HUDEP-2 (cell line): Measurements from ENCODE around the gene COPS7A.
A peak's percentile ranks its signal among the peaks of the same experiment; 100 is the strongest.

Experiments
- DNase-seq, 76 experiments: peaks; one replicate each; lab custom pipeline; 2025; ENCODE audit not compliant: unreplicated experiment in 76 of 76; lab: John Stamatoyannopoulos, UW

Gene COPS7A

GRCh38 chr12:6748761-6749160 lies 24.9 kb downstream of the COPS7A start:
- no peak for DNase-seq

GRCh38 chr12:6750506-6750905 lies 26.7 kb downstream of the COPS7A start:
- DNase-seq, result no peak

GRCh38 chr12:6751767-6752166 lies 27.9 kb downstream of the COPS7A start:
- no peak for DNase-seq

GRCh38 chr12:6752167-6752920 lies 28.5 kb downstream of the COPS7A start:
- peak in 16 of 76 experiments; percentile 13 to 50 (median 33) for DNase-seq

GRCh38 chr12:6752921-6753771 lies 29.3 kb downstream of the COPS7A start, which contains the start of gene MLF2:
Gene MLF2 (minus strand): TSS chr12:6753141. CDS start chr12:6752334, 807 bp downstream.
- peak; percentile 68 to 98 (median 96) for DNase-seq

DNA sequence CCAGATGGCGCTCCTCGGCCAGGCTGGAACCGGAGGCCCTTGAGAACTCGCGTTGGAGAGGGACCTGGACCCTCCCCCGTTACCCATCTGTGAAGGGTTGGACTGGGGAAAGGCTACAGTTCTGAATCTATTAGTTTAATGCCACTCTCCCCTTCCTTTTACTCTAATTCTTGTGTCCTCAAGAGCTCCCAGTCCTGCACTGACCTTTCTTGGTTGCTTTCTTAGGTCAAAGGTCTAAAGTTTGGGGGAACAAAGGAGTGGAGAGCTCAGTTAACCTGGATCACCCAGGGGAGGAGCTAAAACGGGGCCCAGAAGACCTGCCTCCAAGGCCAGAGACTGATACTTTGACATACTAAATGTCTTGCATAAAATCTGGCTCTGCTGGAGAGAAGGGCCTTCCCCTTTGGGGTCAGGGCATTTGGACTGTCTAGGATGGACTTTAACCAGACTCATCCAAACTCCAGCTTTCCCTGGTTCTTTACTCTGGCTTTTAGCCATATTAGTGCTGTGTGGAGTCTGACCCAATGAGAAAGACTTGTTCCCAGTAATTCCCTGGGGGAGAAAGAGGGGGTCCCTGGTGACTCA lies 30.0 kb downstream of the COPS7A start:
- DNase-seq, result no peak

- no peak for DNase-seq
These were observed 30.6 kb downstream of the COPS7A start for GRCh38 chr12:6754411-6754810.

DNA sequence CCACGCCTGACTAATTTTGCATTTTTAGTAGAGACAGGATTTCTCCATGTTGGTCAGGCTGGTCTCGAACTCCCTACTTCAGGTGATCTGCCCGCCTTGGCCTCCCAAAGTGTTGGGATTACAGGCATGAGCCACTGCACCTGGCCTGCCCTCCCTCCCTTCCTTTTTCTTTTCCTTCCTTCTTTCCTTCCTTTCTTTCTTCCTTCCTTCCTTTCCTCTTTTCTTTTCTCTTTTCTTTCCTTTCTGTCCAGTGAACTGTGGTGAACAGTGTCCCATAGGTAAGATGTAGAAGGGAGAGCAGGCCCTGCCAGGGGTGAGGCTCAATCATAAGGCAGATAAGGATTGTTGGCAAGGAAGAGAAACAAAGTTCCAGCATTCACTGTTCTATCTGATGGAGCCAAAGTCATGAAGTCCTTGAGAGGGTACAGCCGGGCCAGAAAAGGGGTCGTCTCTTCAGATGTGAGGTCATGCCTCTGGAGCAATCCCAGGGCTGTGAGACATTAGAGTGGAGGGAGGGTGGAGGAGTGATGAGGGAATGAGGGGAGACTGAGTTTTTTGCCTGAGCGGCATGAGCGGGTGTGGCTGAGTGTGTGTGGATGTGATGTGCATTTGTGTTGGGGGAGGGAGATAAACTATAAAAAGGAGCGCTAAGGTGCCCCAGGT lies 33.3 kb downstream of the COPS7A start:
- DNase-seq, result peak in 10 of 76 experiments; percentile 9 to 64 (median 23)

- DNase-seq, result no peak
These were observed 34.8 kb downstream of the COPS7A start for GRCh38 chr12:6758506-6759095.

- DNase-seq, result no peak
These were observed 35.9 kb downstream of the COPS7A start for GRCh38 chr12:6759741-6760140.

GRCh38 chr12:6763380-6763779 lies 39.5 kb downstream of the COPS7A start:
- DNase-seq, result no peak

GRCh38 chr12:6764011-6764828 lies 40.4 kb downstream of the COPS7A start:
- DNase-seq, result peak in 48 of 76 experiments; percentile 9 to 69 (median 30)

GRCh38 chr12:6765048-6765633 lies 41.3 kb downstream of the COPS7A start:
- peak in 34 of 76 experiments; percentile 8 to 67 (median 38) for DNase-seq

- DNase-seq, result peak in 25 of 76 experiments; percentile 10 to 64 (median 33)
These were observed 42.1 kb downstream of the COPS7A start, which contains the start of gene PTMS for GRCh38 chr12:6765634-6766581. Gene PTMS (plus strand): TSS chr12:6766363. CDS start chr12:6766706, 343 bp downstream.

DNA sequence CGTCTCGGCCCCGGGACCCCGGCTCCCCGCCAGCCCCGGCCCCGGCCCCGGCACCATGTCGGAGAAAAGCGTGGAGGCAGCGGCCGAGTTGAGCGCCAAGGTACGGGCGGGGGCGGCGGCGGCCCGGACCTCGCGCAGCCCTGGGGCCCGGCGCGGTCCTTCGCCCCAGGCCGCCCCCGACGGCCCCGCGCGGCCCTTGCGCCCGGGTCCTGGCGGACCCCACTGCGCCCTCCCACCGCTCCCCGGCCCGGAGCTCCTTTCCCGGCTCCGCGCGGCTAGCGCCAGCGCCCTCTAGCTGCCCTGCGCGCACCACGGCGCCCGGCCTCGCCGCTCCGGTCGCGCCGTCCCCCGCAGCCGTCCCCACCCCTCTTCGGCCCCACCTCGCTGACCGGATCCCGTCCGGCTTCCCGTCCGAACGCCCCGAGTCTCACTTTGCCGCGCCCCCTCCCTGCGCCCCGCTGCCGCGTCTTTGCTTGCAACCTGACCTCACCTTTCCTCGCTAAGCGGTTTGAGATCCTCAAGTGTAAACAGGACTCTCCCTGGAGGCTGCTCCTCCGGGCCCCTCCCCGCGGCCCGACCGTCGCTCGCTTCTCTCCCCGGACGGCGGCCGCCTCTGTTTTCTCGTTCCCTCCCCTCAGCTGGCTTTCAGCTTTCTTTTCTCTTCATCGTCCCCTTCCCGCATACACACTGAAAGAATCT lies 43.0 kb downstream of the COPS7A start:
- DNase-seq, result peak in 48 of 76 experiments; percentile 5 to 61 (median 41)

DNA sequence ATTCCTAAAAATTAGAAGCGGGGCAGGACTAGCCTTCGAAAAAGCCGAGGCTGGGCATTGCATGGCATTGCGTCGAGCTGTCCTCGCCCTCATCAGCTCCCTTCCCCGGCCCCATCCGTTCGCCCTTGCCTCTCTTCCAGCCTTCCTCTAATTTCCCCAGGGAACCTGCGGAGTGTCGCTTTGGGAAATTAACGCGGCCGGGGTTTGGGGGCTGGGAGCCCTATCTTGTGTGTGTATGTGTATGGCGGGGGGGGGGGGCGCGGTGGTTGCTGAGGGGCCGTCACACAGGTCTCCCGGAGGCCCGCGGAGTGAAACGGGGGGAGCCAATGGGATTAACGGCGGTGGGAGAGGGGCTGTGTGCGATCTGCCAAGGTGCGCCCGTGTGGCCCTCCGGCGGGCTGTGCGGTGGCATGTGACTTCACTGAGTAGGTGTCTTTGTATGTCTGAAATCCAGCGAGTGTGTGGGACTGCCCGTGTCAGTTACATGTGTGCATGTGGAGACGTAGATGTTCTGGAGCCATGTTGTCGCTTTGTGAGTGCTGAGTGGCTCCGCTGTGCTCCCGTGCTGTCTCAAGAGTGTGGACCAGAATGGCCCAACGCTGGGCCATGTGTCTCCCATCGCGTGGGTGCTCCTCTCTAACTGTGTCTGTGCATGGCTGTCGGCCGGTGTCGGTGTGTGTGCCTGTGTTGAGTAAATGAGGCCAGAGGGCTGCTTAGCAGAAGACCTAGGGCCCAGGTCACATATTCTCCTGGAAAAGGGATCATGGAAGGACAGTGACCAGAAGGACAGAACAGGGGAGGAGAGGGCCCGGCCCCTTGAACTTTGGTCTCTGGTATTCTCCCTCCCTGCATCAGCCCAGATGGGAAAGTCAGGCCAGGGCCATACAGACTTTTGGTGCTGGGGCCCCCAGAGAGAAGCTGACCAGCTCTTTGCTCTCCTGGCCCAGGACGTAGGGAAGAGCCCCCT lies 43.8 kb downstream of the COPS7A start:
- DNase-seq, result no peak
